GM10248 (cell line): ENCODE results near the gene ACACA.

ENCODE experiments used
- CTCF ChIA-PET: fragments of 300-600 bp; sonication (Branson Sonifier 250); formaldehyde crosslinking; extraction: SDS; loops from one replicate; lab custom pipeline; 2021; ENCODE audit warnings: antibody characterized with exemption; lab: Yijun Ruan, JAX
- POLR2A ChIA-PET: fragments of 350-650 bp; sonication (Branson Sonifier 250); formaldehyde crosslinking; extraction: SDS; loops from one replicate; lab custom pipeline; 2020; ENCODE audit warnings: antibody characterized with exemption; lab: Yijun Ruan, JAX
- DNase-seq: peaks from one replicate; pipeline ENCODE4 v3.0.0; 2012; ENCODE audit errors: extremely low spot score
- TF ChIP-seq, protein P1 (sequence below): IDR thresholded peaks from 2 replicates; pipeline ENCODE4 v1.5.1; 2012; ENCODE audit warnings: mild to moderate bottlenecking, low read depth; ENCODE audit errors: extremely low read depth, missing control alignments, control extremely low read depth

ACACA gene

DNA sequence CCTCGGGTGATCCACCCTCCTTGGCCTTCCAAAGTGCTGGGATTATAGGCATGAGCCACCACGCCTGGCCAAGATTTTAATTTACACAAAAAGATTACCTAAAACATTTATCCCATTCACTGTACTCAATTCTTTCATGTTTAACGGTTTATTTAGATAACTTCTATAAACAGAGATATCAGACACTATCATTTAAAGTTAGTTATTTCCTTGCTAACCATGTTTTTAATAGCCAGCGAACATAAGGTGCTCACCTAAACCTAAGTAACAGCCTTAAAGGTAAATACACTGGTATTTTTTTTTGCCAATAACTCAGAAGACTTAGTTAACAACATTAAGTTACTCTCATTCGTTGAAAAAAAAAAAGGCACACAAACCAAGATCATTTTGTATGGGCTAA is 112.9 kb downstream of the ACACA start:
- DNase-seq, result no peak
- TF ChIP-seq, protein P1, sequence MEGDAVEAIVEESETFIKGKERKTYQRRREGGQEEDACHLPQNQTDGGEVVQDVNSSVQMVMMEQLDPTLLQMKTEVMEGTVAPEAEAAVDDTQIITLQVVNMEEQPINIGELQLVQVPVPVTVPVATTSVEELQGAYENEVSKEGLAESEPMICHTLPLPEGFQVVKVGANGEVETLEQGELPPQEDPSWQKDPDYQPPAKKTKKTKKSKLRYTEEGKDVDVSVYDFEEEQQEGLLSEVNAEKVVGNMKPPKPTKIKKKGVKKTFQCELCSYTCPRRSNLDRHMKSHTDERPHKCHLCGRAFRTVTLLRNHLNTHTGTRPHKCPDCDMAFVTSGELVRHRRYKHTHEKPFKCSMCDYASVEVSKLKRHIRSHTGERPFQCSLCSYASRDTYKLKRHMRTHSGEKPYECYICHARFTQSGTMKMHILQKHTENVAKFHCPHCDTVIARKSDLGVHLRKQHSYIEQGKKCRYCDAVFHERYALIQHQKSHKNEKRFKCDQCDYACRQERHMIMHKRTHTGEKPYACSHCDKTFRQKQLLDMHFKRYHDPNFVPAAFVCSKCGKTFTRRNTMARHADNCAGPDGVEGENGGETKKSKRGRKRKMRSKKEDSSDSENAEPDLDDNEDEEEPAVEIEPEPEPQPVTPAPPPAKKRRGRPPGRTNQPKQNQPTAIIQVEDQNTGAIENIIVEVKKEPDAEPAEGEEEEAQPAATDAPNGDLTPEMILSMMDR, result no peak
- ChIA-PET POLR2A (no interaction called here), CTCF (interaction anchor here (0.7 kb wide), 1 partner anchor 54 kb away, joined by 3 read pairs; no protein-coding TSS in a partner anchor)

DNA sequence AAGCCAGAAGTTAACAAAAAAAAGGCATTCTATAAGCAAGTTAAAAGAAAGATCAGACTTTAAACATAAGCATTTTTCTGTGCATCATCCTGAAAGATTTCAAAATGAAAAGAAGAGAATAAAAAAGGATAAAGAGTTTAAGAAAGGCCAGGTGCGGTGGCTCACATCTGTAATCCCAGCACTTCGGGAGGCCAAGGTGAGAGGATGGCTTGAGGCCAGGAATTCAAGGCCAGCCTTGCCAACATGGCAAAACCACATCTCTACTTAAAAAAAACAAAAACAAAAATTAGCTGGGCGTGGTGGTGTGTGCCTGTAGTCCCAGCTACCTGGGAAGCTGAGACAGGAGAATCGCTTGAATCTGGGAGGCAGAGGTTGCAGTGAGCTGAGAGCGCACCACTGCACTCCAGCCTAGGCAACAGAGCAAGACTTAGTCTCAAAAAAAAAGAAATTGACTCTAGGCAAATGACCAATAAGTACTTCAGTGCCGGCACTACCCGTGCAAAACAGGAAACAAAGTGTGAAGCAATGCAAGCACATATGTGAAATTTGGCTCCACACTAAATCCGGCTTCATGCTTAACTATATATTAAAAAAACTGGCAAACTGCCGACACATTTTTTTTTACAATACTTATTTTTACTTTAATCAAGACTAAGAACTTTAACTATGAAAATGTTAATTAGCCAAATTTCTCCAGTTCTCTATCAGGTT is 114.1 kb downstream of the ACACA start:
- DNase-seq, result no peak
- CTCF ChIA-PET, result interaction anchor here (1.4 kb wide), 1 partner anchor 81 kb away, joined by 4 read pairs; no protein-coding TSS in a partner anchor
- TF ChIP-seq, protein P1, result no peak
- POLR2A ChIA-PET, result no interaction called here

DNA sequence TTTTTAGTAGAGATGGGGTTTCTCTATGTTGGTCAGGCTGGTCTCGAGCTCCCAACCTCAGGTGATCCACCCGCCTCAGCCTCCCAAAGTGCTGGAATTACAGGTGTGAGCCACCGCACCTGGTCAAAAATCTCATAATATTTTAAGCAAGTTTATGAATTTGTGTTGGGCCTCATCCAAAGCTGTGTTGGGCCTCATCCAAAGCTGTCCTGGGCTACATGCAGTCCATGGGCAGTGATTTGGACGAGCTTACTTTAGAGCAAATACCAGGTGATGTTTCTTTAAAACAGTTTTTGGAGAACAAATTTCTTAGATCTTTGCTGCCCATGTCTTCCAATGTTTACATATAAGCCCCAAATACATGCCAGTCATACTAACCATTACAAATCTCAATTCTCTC is 115.3 kb downstream of the ACACA start:
- ChIA-PET POLR2A (no interaction called here), CTCF (no interaction called here)
- no peak for DNase-seq
- TF ChIP-seq, protein P1, result no peak

DNA sequence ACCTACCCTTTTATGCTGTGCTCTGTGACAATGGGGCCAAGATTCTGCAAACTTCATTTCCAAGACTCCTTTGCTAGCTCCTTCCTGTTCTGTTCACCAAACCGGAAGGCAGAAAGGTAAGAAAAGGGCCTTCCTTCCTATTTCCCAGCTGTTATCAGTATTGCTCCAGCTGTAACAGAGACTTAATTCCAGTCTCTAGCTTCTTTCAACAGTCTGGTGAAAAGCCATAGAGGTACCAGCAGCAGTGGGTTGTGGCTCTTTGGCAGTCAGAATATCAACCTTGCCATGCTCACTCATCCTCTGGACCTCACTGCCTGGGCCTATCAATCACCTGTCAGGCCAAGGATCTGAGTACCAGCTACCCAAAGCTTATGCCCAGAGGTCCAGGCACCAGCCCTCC is 120.2 kb downstream of the ACACA start:
- ChIA-PET POLR2A (no interaction called here), CTCF (interaction anchor here (1.3 to 1.7 kb wide), 3 partner anchors 10 to 17 kb away, joined by 4 to 6 read pairs (median 5); no protein-coding TSS in a partner anchor)
- DNase-seq, result no peak
- TF ChIP-seq, protein P1, result no peak

DNA sequence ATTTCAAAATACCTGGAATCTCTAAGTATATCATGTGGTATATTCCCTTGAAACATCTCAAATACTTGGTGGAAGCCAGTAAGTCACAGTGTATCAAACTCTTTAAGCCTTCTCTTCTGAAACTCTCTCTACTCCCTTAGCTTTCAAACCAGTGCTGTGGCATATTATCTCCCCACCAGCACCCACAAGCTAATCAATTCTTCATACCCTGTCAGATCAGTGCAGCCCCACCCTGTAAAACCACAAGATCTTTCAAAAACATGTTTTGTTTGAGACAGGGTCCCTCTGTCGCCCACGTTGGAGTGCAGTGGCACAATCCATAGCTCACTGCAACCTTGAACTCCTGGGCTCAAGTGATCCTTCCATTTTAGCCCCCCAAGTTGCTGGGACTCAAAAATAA is 122.4 kb downstream of the ACACA start:
- ChIA-PET POLR2A (no interaction called here), CTCF (interaction anchor here (1.2 to 1.7 kb wide), 3 partner anchors 8 to 681 kb away, joined by 3 to 5 read pairs (median 4); no protein-coding TSS in a partner anchor)

DNA sequence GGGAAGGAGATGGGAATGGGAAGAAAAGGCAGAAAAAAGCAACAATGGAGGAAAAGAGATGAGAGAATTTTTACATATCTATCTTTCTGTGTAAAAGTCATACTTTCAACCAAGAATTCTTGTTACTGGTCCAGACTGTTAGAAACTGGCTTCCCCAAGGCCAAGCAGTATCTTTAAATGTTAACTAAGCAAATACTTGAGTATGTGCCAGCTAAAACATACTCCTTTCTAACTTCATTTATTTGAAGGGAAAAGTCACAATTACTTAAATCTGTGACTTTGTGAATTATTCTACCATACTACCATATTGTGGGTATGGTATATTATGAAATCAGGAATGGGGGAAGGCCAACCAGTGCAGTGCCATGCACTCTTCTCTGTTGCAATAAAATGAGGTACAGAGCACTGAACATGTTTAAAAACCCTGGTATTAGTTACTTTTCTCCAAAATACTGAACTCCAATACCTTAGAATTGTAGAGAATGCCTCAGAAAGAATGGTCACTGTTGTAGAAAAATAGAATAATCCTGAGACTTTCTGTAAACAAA is 123.1 kb downstream of the ACACA start:
- TF ChIP-seq, protein P1, result no peak
- DNase-seq, result no peak
- ChIA-PET POLR2A (no interaction called here), CTCF (interaction anchor here (1.6 to 1.7 kb wide), 2 partner anchors 8 to 11 kb away, joined by 4 to 5 read pairs; no protein-coding TSS in a partner anchor)

More for the DNA sequence above, 122.4 kb downstream of the ACACA start:
- no peak for DNase-seq
- TF ChIP-seq, protein P1, result no peak
